ENCODE measurements around the gene MYO18A. TPM values are rescaled to one million over a fixed set of nuclear protein-coding genes. Genes with fewer than 3 reads are reported as not detected.
"Not testable (repeated sequence)": the region's sequence is repeated elsewhere in the genome, so short reads cannot be mapped to it uniquely, and the experiment has no call there.

MYO18A gene
- total RNA-seq, 1 donor from 2014 or later: 36.6 TPM

GRCh38 chr17:29180788-29181160 lies 576 bp upstream of the MYO18A start:
- Mint-ChIP-seq H3K36me3 (ENCODE audit: low read depth) (no peaks in the 10 kb centered on the region), H3K4me3 (peak overlapping the region; percentile 52), H3K9me3 (no peaks in the 10 kb centered on the region), H3K4me1 (peaks cover 30% of the 10 kb centered on the region), H3K27ac (no peak overlapping the region), H3K27me3 (peaks cover 19% of the 10 kb centered on the region)
- no peak for DNase-seq
- intact Hi-C loops (cut with micrococcal nuclease): loop anchor here (1.0 kb wide), 1 partner anchor 32 kb away; no protein-coding TSS in a partner anchor

- H3K4me1 Mint-ChIP-seq: peaks cover 28% of the 10 kb centered on the region
- no peaks in the 10 kb centered on the region for H3K36me3 Mint-ChIP-seq (ENCODE audit: low read depth)
- no peak overlapping the region for H3K27ac Mint-ChIP-seq
- no peak for DNase-seq
- H3K27me3 Mint-ChIP-seq: peaks cover 19% of the 10 kb centered on the region
- peak overlapping the region; percentile 65 for H3K4me3 Mint-ChIP-seq
- no peaks in the 10 kb centered on the region for H3K9me3 Mint-ChIP-seq
- intact Hi-C loops (cut with micrococcal nuclease): loop anchor here (1.0 kb wide), 1 partner anchor 31 kb away; no protein-coding TSS in a partner anchor
Measured at GRCh38 chr17:29179232-29180033, 765 bp downstream of the MYO18A start.

GRCh38 chr17:29178750-29179231 lies 1.4 kb downstream of the MYO18A start:
- Mint-ChIP-seq H3K9me3 (no peaks in the 10 kb centered on the region), H3K4me3 (peak overlapping the region; percentile 65), H3K27ac (no peak overlapping the region), H3K36me3 (ENCODE audit: low read depth) (no peaks in the 10 kb centered on the region), H3K27me3 (peaks cover 15% of the 10 kb centered on the region), H3K4me1 (peaks cover 28% of the 10 kb centered on the region)
- intact Hi-C loops (cut with micrococcal nuclease): no loop called here
- no peak for DNase-seq

- Mint-ChIP-seq H3K27me3 (peaks cover 13% of the 10 kb centered on the region), H3K27ac (peak overlapping the region; percentile 48), H3K9me3 (no peaks in the 10 kb centered on the region), H3K4me3 (peak overlapping the region; percentile 85), H3K36me3 (ENCODE audit: low read depth) (no peaks in the 10 kb centered on the region), H3K4me1 (peaks cover 28% of the 10 kb centered on the region)
- DNase-seq: no peak
- intact Hi-C loops (cut with micrococcal nuclease): no loop called here
Measured at GRCh38 chr17:29177871-29178749, 2.1 kb downstream of the MYO18A start.

GRCh38 chr17:29177541-29177870 lies 2.7 kb downstream of the MYO18A start:
- Mint-ChIP-seq H3K4me3 (peak overlapping the region; percentile 85), H3K36me3 (ENCODE audit: low read depth) (no peaks in the 10 kb centered on the region), H3K9me3 (no peaks in the 10 kb centered on the region), H3K27me3 (peaks cover 8% of the 10 kb centered on the region), H3K27ac (peak overlapping the region; percentile 73), H3K4me1 (peaks cover 28% of the 10 kb centered on the region)
- intact Hi-C loops (cut with micrococcal nuclease): no loop called here
- no peak for DNase-seq

- no peaks in the 10 kb centered on the region for H3K9me3 Mint-ChIP-seq
- peak; percentile 81 for DNase-seq
- H3K27ac Mint-ChIP-seq: peak overlapping the region; percentile 73
- peaks cover 28% of the 10 kb centered on the region for H3K4me1 Mint-ChIP-seq
- intact Hi-C loops (cut with micrococcal nuclease): no loop called here
- no peaks in the 10 kb centered on the region for H3K36me3 Mint-ChIP-seq (ENCODE audit: low read depth)
- H3K4me3 Mint-ChIP-seq: peak overlapping the region; percentile 85
- peaks cover 6% of the 10 kb centered on the region for H3K27me3 Mint-ChIP-seq
Measured at GRCh38 chr17:29176558-29177351, 3.4 kb downstream of the MYO18A start.

GRCh38 chr17:29175349-29175748 lies 4.8 kb downstream of the MYO18A start:
- Mint-ChIP-seq H3K27me3 (no peaks in the 10 kb centered on the region), H3K4me3 (no peak overlapping the region), H3K4me1 (peaks cover 25% of the 10 kb centered on the region), H3K9me3 (no peaks in the 10 kb centered on the region), H3K27ac (no peak overlapping the region), H3K36me3 (ENCODE audit: low read depth) (no peaks in the 10 kb centered on the region)
- DNase-seq: no peak
- intact Hi-C loops (cut with micrococcal nuclease): no loop called here

- H3K4me1 Mint-ChIP-seq: peaks cover 9% of the 10 kb centered on the region
- no peaks in the 10 kb centered on the region for H3K36me3 Mint-ChIP-seq (ENCODE audit: low read depth)
- no peak for DNase-seq
- no peak overlapping the region for H3K27ac Mint-ChIP-seq
- H3K27me3 Mint-ChIP-seq: no peaks in the 10 kb centered on the region
- no peak overlapping the region for H3K4me3 Mint-ChIP-seq
- H3K9me3 Mint-ChIP-seq: no peaks in the 10 kb centered on the region
- intact Hi-C loops (cut with micrococcal nuclease): no loop called here
Measured at GRCh38 chr17:29172589-29172988, 7.6 kb downstream of the MYO18A start.

GRCh38 chr17:29170682-29171081 lies 9.5 kb downstream of the MYO18A start:
- Mint-ChIP-seq H3K4me1 (no peaks in the 10 kb centered on the region), H3K27me3 (no peaks in the 10 kb centered on the region), H3K36me3 (ENCODE audit: low read depth) (peaks cover 1% of the 10 kb centered on the region), H3K4me3 (no peak overlapping the region), H3K27ac (no peak overlapping the region), H3K9me3 (no peaks in the 10 kb centered on the region)
- DNase-seq: no peak
- intact Hi-C loops (cut with micrococcal nuclease): no loop called here

- Mint-ChIP-seq H3K4me3 (no peak overlapping the region), H3K27ac (no peak overlapping the region), H3K36me3 (ENCODE audit: low read depth) (peaks cover 1% of the 10 kb centered on the region), H3K27me3 (no peaks in the 10 kb centered on the region), H3K4me1 (no peaks in the 10 kb centered on the region), H3K9me3 (no peaks in the 10 kb centered on the region)
- no peak for DNase-seq
- intact Hi-C loops (cut with micrococcal nuclease): no loop called here
Measured at GRCh38 chr17:29169806-29170591, 10.2 kb downstream of the MYO18A start.

- H3K36me3 Mint-ChIP-seq (ENCODE audit: low read depth); H3K4me1 Mint-ChIP-seq; H3K27me3 Mint-ChIP-seq; H3K27ac Mint-ChIP-seq; intact Hi-C loops (cut with micrococcal nuclease); H3K9me3 Mint-ChIP-seq; H3K4me3 Mint-ChIP-seq; DNase-seq: not testable (repeated sequence)
Measured at GRCh38 chr17:29168759-29169126, 11.5 kb downstream of the MYO18A start.

GRCh38 chr17:29168079-29168758 lies 12.0 kb downstream of the MYO18A start:
- intact Hi-C loops (cut with micrococcal nuclease): no loop called here
- Mint-ChIP-seq H3K27ac (no peak overlapping the region), H3K4me1 (no peaks in the 10 kb centered on the region), H3K4me3 (no peak overlapping the region), H3K27me3 (no peaks in the 10 kb centered on the region), H3K36me3 (ENCODE audit: low read depth) (peaks cover 1% of the 10 kb centered on the region), H3K9me3 (no peaks in the 10 kb centered on the region)
- DNase-seq: no peak

All from activated CD4-positive, alpha-beta T cell treated with anti-CD3 and anti-CD28 coated beads, Interleukin-2, amount 10 ng/mL, durations not matched to agents 24 days and 14 days (primary cell).